Sigmoid colon (tissue), 7 donors: ENCODE data around the gene CNTNAP4. TPM values are rescaled to one million over a fixed set of nuclear protein-coding genes. Genes with fewer than 3 reads are reported as not detected.

Experiments
- DNase-seq: peaks from one replicate; pipeline ENCODE4 v3.0.0-alpha.2; 2019
- H3K27ac ChIP-seq, 4 donors: fragments of 200-600 bp; sonication (generic); one replicate each; pipeline ENCODE4 v1.5.1; 2016 to 2019; ENCODE audit warnings: mild to moderate bottlenecking in 1 of 4
- H3K27me3 ChIP-seq, 3 donors: fragments of 200-600 bp; sonication (generic); one replicate each; pipeline ENCODE4 v1.5.1; 2019; ENCODE audit warnings: mild to moderate bottlenecking in 1 of 3
- H3K36me3 ChIP-seq, 4 donors: fragments of 200-600 bp; sonication (generic); one replicate each; pipeline ENCODE4 v1.5.1; 2016 to 2019
- H3K4me1 ChIP-seq, 4 donors: fragments of 200-600 bp; sonication (generic); one replicate each; pipeline ENCODE4 v1.5.1; 2017 to 2019
- H3K4me3 ChIP-seq, 4 donors: fragments of 200-600 bp; sonication (generic); one replicate each; pipeline ENCODE4 v1.5.1; 2017 to 2019; ENCODE audit warnings: mild to moderate bottlenecking in 2 of 4, moderate library complexity in 1 of 4
- H3K9me3 ChIP-seq, 4 donors: fragments of 200-600 bp in 3 of 4; sonication (generic) in 3 of 4; one replicate each; pipeline versions ENCODE4 v1.5.1 to v1.6.1; 2013 to 2019
- CTCF ChIP-seq, 4 experiments: fragments of 450-650 bp in 3 of 4; fragments of 200-600 bp in 1 of 4; IDR thresholded peaks; one replicate each; pipeline ENCODE4 v1.5.1; 2016 to 2019; ENCODE audit warnings: antibody characterized with exemption in 4 of 4, mild to moderate bottlenecking in 3 of 4, moderate library complexity in 2 of 4
- EP300 ChIP-seq, 4 donors: sonication (generic); formaldehyde crosslinking; IDR thresholded peaks; one replicate each; pipeline ENCODE4 v1.6.1; 2017; ENCODE audit warnings: antibody characterized with exemption in 4 of 4
- POLR2A ChIP-seq, 2 donors: fragments of 450-650 bp; IDR thresholded peaks; one replicate each; pipeline ENCODE4 v1.6.1; 2016; ENCODE audit warnings: antibody characterized with exemption in 2 of 2, mild to moderate bottlenecking in 2 of 2, moderate library complexity in 2 of 2
- POLR2AphosphoS5 ChIP-seq, 4 donors: sonication (generic); formaldehyde crosslinking; IDR thresholded peaks; one replicate each; pipeline ENCODE4 v1.6.1; 2017; ENCODE audit warnings: antibody characterized with exemption in 4 of 4
- WGBS, 2 donors: extraction: QIAGEN DNeasy Blood & Tissue Kit; methylation state at CpG; one replicate each; pipeline ENCODE4 v1.1.7; 2013; 5-methylcytosine and 5-hydroxymethylcytosine counted together
- intact Hi-C: fragments of 100-400 bp; cut with DNase I; formaldehyde crosslinking; loops from one replicate; pipeline ENCODE4 v1.15.1; 2023
- polyA plus RNA-seq, 3 donors: library from polyadenylated mRNA; stranded (reverse); fragments of 200-250 nt; gene quantifications; one replicate each; pipeline ENCODE4 v1.2.3, GENCODE V29; 2013
- total RNA-seq, 4 donors: library from RNA; depleted of rRNA; stranded (reverse); fragments of >200 nt; gene quantifications; one replicate each; pipeline ENCODE4 v1.1.0, GENCODE V29; 2016
- donor health status: healthy with polysubstance abuse.
- donor health status: Bipolar disorder and iron deficiency.
- donor health status: healthy.

The CNTNAP4 gene
- total and polyA plus RNA-seq, 7 donors, result under 0.01 to 1.4 (median 0.22) TPM; not detected in 1

- Histone ChIP-seq H3K4me1 (no peaks in the 10 kb centered on the region), H3K27me3 (no peaks in the 10 kb centered on the region), H3K9me3 (no peaks in the 10 kb centered on the region), H3K36me3 (no peaks in the 10 kb centered on the region), H3K4me3 (no peak overlapping the region), H3K27ac (no peak overlapping the region)
- TF ChIP-seq POLR2A (IDR thresholded peaks at IDR 0.05) (no peak), EP300 (IDR thresholded peaks at IDR 0.05) (no peak), CTCF (IDR thresholded peaks at IDR 0.05) (no peak), POLR2AphosphoS5 (IDR thresholded peaks at IDR 0.05) (no peak)
- intact Hi-C loops, result no loop called here
- DNase-seq, result no peak
- 88 to 96% methylated on average over 3 of the region's 3 CpGs for WGBS, 2 donors
Observed at GRCh38 chr16:76371441-76371840, 94.2 kb downstream of the CNTNAP4 start.

DNA sequence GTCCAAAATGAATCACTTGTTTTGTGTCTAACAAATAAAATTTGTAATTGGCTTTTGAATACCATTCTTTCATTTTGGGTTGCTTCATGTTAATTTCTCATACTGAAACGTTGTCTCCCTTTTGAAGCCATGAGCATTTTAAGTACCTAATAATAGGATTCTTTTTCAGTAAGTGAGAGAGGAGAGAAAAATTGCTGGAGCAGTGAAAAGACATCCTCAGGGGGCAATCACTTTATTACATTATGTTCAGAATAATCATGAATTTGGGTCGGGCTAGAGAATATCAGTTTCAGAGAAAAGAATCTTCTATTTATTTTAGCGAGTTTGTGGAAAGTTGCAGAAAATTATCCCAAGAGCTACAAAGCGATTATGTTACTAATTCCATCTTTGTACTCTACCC lies 96.8 kb downstream of the CNTNAP4 start:
- 79 to 81% methylated on average over 4 of the region's 4 CpGs for WGBS, 2 donors
- no peaks in the 10 kb centered on the region for H3K9me3 ChIP-seq
- no peak for DNase-seq
- no peaks in the 10 kb centered on the region for H3K4me1 ChIP-seq
- intact Hi-C loops, result no loop called here
- H3K27ac ChIP-seq, result no peak overlapping the region
- TF ChIP-seq POLR2A (IDR thresholded peaks at IDR 0.05) (no peak), CTCF (IDR thresholded peaks at IDR 0.05) (no peak), POLR2AphosphoS5 (IDR thresholded peaks at IDR 0.05) (no peak), EP300 (IDR thresholded peaks at IDR 0.05) (no peak)
- H3K4me3 ChIP-seq, result no peak overlapping the region
- no peaks in the 10 kb centered on the region for H3K36me3 ChIP-seq
- no peaks in the 10 kb centered on the region for H3K27me3 ChIP-seq

GRCh38 chr16:76376988-76377387 lies 99.8 kb downstream of the CNTNAP4 start:
- Histone ChIP-seq H3K4me3 (no peak overlapping the region), H3K36me3 (no peaks in the 10 kb centered on the region), H3K27me3 (no peaks in the 10 kb centered on the region), H3K9me3 (no peaks in the 10 kb centered on the region), H3K4me1 (no peaks in the 10 kb centered on the region), H3K27ac (no peak overlapping the region)
- 93 to 96% methylated on average over 2 of the region's 2 CpGs for WGBS, 2 donors
- no peak for TF ChIP-seq POLR2A (IDR thresholded peaks at IDR 0.05)
- no peak for TF ChIP-seq POLR2AphosphoS5 (IDR thresholded peaks at IDR 0.05)
- no peak for TF ChIP-seq CTCF (IDR thresholded peaks at IDR 0.05)
- no peak for TF ChIP-seq EP300 (IDR thresholded peaks at IDR 0.05)
- DNase-seq, result no peak
- intact Hi-C loops, result no loop called here

DNA sequence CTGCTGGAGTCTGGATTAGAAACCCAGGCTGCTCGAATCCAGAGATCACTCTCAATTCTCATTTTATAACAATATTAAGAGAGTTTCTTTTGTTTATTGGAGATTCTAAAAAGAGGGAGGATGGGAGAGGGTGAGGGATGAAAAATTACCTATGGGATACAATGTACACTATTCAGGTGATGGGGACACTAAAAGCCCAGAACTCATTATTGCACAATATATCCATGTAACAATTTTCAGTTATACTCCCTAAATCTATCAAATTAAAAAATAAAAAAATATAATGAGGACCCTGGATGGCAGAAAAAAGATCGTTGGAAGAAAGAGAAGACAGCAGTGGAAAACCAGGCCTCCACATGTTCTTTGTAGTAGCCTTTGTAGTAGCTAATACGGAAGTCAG lies 100.8 kb downstream of the CNTNAP4 start:
- H3K4me1 ChIP-seq, result no peaks in the 10 kb centered on the region
- no peak overlapping the region for H3K4me3 ChIP-seq
- 82 to 84% methylated on average over 3 of the region's 3 CpGs for WGBS, 2 donors
- no peaks in the 10 kb centered on the region for H3K27me3 ChIP-seq
- intact Hi-C loops, result no loop called here
- H3K36me3 ChIP-seq, result no peaks in the 10 kb centered on the region
- DNase-seq, result no peak
- H3K9me3 ChIP-seq, result no peaks in the 10 kb centered on the region
- H3K27ac ChIP-seq, result no peak overlapping the region
- TF ChIP-seq EP300 (IDR thresholded peaks at IDR 0.05), result no peak
- no peak for TF ChIP-seq POLR2A (IDR thresholded peaks at IDR 0.05)
- no peak for TF ChIP-seq CTCF (IDR thresholded peaks at IDR 0.05)
- TF ChIP-seq POLR2AphosphoS5 (IDR thresholded peaks at IDR 0.05), result no peak

GRCh38 chr16:76381096-76381495 lies 103.9 kb downstream of the CNTNAP4 start:
- no peaks in the 10 kb centered on the region for H3K27me3 ChIP-seq
- TF ChIP-seq POLR2AphosphoS5 (IDR thresholded peaks at IDR 0.05) (no peak), POLR2A (IDR thresholded peaks at IDR 0.05) (no peak), EP300 (IDR thresholded peaks at IDR 0.05) (no peak), CTCF (IDR thresholded peaks at IDR 0.05) (no peak)
- H3K4me1 ChIP-seq, result no peaks in the 10 kb centered on the region
- H3K4me3 ChIP-seq, result no peak overlapping the region
- no peak overlapping the region for H3K27ac ChIP-seq
- no peaks in the 10 kb centered on the region for H3K9me3 ChIP-seq
- DNase-seq, result no peak
- intact Hi-C loops, result no loop called here
- H3K36me3 ChIP-seq, result no peaks in the 10 kb centered on the region
- 68 to 69% methylated on average over 1 of the region's 1 CpG for WGBS, 2 donors
